NCI-H1436 (cell line): ENCODE measurements around the gene LEKR1.

ENCODE experiments used
- DNase-seq: peaks from one replicate; lab custom pipeline; 2025; lab: John Stamatoyannopoulos, UW

LEKR1 gene

DNA sequence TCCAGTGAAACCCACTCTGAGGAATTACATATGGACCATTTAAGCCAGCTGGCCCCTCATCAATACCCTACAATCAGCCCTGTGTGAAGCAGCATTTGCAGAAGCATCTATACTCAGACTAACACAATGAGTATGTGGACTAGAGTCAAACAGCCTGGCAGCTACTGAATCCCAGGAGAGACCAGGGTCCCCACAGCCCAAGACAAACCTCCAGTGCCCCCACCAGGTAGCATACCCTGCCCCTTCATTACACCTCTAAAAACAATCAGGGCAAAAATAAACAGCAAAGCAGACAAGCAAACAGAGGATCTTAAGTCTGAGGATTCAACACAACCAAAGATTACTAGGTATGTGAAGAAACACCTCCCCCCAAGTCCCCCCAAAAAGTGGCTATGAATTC, 157.4 kb downstream of the LEKR1 start:
- no peak for DNase-seq

DNA sequence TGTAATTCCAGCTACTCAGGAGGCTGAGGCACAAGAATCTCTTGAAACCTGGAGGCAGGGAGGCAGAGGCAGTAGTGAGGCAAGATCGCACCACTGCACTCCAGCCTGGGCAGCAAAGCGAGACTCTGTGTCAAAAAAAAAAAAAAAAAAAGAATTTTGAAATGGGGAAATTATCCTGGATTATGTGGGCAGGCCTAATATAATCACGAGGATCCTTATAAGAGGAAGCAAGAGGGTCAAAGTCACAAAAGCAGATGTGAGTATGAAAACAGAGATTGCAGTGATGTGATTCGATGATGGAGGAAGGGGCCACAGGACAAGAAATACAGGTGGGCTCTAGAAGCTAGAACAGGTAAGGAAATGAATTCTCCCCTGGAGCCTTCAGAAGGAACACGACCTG, 159.6 kb downstream of the LEKR1 start:
- no peak for DNase-seq

DNA sequence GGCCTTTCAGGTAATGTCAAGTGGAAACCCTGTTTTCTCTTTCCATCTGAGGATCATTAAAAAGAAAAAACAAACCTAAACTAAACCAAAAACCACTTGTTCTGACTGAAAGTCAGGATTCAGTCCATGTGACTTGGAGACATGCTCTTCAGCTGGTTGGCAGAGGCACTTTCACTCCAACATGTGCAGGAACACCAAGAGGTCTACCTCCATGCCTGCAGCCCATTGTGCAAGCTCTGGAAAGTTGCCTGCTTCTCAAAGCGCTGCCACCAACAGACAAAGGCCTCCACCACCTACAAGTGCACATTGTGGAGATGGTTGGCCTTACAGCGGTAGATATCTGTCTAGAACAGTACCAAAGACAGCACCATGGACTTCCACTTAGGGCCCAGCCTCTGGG, 161.8 kb downstream of the LEKR1 start:
- no peak for DNase-seq

DNA sequence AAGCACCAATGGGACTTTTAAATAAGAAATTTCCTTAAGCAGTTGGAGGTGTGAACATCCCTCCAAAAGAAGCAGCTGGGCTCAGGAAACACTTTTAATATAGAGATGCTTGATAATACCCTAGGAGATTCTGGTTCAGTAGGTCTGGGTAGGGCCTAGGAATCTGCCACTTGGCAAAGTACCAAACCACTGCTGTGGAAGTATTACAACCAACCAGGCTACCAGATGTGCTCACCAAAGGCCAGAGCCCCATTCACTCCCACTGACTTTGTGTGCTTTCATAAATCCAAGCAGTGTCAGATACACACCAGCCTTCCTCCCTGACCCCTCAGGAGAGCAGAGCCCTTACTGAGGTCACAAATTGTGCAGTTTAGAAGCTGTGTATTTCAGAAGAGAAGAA, 171.2 kb downstream of the LEKR1 start:
- no peak for DNase-seq

DNA sequence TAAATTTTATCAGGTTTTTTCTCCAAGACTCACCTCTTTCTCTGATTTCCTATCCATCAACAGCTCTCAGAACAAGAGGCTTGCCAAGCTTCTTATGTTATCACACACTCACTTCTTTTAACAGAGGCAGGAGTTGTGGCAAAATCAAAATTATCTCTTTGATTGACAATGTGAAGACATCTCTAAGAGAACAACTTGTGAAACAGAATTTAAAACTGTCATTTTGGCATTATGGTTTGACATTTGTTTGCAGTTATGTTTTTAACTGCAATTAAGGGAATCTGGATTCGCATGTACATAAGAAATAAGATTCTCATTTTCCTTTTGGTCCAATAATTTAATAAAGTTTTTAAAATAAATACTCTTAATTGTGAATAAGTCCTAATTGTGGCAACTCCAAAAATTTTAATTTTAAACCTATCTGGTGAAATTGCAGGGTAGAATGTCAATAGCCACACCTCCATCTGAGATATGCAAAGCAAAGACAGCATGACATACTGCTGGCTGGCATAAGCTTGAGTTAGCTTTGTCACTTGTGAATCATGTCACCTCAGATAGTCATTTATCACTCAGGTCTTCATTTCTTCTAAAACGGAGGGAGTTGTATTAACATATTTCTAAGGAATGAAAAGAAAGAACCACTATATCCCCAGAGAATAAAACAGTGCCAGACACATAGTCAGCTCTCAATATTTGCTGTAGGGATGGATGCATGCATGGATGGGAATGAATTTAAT, 175.2 kb downstream of the LEKR1 start:
- no peak for DNase-seq

DNA sequence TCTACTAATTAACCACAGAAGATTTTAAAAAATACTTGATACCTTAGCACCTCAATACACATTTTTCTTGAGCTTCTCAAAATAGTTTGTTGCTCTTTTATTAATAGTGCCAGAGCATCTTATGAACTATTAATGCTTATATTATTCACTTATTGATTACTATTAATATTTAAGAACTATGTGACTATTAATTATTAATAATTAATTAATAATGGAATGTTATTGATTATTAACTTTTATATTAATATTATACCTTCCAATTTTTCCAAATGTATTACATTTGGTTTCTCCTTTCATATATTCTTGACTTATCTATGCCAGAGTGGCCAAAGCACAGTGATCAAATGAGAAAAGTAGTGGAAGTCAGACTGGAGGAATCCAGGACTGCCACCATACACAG, 195.5 kb downstream of the LEKR1 start:
- no peak for DNase-seq

DNA sequence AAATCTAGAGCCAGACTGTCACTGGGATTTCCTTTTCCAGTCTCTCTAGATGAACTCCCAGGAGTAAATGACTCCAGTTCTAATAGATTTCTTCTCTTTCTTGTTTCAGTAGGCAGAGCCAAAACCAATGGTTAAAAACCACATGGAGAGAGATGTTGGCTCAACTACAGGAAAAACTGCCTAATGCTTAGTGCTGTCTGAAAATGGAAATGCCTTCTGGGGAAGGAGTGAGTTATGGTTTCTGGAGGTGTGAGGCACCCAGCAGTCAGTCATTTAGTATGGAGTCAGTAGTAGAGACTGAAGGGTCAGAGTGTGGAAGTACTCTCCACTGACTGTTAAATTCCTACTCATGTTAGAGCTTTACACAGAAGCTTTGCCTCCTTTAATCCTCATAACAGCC, 197.1 kb downstream of the LEKR1 start:
- no peak for DNase-seq

DNA sequence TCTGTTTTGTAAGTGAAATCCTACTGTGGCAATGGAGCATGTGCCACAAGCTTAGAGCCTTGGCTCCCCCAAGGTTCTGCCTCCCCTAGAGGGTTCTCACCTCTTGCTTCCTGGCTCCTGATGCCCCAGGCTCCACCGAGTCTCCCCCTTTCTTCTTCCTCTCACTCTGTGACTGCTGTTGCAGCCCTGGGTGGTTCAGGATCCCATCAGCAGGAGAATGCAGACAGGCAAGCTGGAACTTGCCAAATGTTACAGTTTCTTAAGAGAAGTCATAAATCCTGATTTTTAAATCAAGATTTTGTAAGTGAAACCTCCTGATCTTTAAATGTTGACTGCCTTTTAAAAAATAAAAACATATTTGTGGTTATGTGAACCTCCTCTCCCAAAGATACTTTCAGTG, 199.9 kb downstream of the LEKR1 start:
- DNase-seq, result no peak

DNA sequence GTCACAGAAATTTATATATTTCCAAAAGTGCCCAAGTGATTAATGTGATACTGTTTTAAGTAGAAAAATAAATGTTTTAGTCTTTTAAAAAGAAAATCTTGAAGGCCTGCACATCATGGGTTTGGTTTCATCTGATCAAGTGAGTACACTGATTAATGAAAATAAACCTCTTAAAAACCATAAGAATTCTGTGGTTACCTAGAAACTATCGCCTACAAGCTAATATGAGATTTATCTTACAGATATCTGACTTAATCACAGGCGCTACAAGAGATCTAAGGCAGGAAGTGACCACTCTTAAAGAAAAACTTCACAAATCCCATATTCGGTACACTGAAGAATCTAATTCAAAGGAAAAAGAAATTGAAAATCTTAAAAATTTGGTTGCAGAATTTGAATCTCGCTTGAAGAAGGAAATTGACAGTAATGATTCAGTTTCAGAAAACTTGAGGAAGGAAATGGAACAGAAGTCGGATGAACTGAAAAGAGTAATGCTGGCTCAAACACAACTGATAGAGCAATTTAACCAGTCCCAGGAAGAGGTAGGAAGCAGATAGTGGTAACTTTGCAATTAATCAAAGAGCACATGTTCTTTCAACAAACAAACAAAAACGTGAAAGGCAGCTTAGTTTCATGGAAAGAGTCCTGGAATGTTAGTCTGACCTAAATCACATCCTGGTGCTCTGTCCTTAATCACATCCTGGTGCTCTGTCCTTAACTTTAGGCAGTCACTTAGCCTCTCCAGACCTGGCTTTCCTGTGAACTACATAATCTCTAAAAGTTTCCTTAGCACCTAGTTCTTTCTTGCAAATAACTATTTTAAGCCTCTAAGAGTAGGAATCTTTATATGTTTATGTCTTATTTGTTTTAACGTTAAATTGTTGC, 201.9 kb downstream of the LEKR1 start:
- no peak for DNase-seq

DNA sequence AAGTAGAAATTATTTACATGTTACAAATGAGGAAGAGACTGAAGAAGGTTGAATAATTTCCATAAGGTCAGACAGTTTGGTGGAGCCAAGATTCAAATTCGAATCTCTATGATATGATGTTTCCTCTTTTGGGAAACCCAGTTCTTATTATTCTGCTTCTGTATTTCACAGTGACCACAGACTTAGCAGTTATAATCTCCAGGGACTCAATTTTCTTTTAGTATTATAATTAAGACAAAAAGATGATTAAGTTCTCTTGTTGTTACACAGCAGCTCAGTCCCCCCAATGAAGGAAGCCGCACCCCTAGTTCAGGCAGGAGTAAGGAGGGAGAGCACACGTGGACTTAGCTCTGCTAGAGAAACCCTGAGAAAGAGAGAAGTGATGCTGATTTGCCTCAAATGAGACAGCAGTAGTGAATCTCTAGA, 203.2 kb downstream of the LEKR1 start:
- no peak for DNase-seq

DNA sequence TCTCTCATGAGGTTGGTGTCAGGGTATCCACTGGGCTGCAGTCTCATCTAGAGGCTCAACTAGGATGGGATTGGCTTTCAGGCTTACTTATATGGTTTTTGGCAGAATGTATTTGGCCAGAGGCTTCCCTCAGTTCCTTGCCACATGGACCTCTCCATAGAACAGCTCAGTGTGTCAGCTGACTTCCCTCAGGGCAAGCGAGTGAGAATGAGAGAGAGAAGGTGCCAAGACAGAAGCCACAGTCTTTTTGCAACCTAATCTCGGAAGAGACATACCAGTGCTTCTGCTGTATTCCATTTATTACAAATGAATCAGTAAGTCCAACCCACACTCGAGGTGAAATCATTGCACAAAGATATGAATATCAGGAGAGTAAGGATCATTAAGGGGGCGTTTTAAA, 204.6 kb downstream of the LEKR1 start:
- no peak for DNase-seq

DNA sequence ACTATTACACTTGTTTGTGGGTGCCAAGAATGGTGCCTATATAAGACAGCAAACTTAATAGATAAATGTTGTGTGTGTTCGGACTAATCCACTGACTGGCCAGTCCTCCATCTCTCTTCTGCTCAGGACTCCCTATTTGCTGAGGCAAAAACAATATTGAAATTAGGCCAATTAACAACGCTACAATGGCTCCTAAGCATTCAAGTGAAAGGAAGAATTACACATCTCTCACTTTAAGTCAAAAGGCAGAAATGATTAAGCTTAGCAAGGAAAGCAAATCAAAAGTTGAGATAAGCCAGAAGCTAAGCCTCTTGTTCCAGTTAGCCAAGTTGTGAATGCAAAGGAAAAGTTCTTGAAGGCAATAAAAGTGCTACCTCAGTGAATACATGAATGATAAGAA, 206.8 kb downstream of the LEKR1 start:
- DNase-seq, result no peak

DNA sequence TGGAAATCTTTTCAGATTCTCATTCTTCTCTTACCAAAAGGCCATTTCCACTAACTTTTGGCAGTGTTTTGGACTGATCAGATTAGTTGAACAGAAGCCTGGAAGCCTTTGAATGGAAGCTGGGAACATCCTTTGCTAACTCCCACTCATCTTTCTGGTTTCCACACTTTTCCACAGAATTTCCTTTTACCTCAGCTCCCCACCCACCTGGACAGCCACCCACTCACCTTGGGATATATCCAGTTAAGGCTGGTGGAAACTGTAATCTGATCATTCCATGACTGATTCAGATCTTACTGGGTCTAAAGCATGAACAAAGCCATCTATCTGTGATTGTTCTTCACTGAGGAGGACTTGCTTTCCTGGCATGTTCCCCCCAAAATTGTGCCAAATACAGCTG, 214.3 kb downstream of the LEKR1 start:
- DNase-seq, result no peak

DNA sequence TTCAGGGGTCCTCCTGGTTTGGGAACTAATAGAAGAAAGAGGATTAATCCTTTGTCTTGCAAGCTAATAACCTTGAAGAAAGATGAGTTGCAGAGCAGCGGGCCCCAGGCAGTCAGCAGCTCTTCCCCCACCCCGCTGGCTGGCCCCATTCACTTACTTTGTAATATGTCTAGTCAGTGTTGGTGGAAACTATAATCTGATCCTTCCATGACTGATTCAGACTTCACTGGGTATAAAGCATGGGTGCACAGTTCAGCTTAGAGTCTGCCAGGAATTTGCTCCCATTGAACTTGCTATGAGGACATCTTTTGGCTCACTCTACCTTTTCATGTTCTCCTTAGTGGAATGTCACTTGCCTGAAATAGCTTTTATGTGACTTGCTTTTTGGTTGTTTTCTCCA, 216.1 kb downstream of the LEKR1 start:
- DNase-seq, result no peak

DNA sequence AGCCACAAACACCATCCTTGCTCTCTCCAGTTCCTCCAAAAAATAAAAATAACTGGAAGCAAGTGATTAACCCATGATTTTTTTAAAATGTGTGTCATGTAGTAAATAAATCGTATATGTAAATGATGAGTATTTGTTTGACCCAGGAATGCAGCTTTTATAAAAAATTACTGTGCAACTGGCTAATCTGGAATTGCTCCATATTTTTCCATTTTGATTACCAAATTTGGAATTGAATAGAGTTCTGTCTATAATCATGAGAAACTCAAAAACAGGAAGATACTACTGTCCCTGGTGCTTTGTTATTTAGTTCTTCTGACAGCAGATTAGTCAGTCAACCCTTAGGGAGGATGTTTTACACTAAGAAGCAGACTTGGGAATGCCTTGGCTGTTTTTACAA, 217.6 kb downstream of the LEKR1 start:
- DNase-seq, result no peak

DNA sequence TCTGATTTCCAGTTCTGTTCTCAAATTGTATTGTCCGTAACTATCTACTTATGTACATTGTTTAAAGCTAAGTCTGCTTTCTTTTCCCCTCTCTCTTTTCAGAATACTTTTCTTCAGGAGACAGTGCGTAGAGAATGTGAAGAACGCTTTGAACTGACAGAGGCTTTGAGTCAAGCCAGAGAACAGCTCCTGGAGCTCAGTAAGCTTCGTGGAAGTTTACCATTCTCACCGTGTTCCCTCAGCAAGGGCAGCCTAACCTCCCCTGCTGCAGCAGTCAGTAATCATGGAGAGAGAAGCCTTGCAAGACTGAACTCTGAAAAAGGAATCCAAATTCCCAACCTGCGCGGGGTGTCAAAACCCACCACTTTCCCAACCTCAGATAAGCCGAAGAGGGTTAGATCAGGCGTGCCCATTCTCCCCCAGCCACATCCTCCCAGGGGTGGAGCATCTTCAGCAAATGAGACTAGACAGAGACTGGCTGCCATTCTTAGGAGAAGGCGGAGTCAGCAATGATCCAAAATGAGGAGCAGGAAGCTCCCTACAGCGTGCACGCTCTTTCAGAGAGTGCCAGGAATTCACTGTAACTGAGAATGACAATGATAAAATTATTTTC, 219.2 kb downstream of the LEKR1 start:
- DNase-seq, result no peak

DNA sequence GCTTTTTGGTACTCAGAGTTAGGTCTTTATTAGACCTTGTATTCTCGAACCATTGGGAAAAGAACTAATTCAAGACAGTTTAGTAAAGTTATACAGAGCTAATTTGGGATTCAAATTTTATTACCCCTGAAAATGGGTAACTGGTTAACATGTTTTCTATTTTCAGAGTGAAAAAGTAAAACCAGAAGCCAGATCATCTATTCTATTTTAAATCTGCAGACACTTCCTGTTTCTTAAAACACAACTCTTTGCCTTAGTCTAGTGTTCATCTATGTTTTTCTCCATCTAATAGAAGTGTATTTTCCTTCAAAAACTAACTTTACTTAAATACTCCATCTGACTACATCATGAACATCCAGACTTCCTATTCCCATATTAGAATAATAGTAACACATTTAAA, 220.4 kb downstream of the LEKR1 start:
- no peak for DNase-seq

DNA sequence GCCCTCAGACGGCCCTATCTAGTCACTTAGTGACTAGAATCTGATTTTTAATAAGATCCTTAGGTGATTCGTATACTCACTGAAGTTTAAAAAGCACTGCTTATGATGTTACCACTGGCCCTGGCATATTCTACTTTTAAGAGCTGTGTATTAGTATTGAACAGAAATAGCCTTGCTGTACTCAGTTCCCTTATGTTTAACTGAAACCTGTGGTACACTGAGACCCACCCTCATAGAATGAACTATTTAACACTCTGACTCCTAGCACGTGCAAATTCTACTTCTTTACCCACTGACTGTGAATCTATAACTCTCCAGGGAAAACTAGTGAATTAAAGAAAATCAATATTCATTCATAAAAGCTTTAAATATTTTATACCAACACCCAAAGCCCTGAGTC, 224.9 kb downstream of the LEKR1 start:
- no peak for DNase-seq

DNA sequence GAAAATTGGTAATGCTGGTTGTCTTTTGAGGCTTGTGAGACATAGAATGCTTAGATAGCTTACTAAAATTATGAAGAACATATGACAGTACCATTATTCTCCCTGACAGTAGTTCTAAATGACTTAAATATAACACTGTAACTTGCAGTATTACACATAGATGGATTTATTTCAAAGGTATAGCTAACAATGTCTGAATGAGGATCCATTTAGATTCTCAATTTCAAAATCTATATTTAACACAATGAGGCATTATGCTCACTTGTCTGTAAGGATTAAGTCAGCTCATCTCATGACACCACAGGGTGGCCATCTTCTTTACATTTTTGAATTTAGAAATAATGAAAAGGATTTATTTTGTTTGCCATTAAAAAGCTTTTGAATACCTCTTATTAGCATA, 225.4 kb downstream of the LEKR1 start:
- no peak for DNase-seq

DNA sequence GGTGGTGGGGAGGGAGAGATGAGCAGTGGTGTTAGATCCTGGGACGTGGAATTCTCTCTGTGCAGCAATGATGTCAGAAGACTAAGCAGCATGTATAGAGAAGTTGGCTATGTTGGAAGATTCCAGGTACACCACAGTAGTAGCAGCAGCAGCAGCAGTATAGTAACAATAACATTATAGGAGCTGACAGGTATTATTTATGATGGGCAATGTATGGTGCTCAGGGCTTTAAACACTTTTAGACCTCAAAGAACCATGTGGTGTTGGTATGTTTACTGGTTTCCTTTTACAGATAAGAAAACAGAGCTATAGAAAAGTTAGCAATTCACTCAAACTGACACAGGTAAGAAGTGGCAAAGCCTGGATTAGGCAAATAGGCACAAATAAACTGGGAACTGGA, 229.9 kb downstream of the LEKR1 start:
- no peak for DNase-seq

DNA sequence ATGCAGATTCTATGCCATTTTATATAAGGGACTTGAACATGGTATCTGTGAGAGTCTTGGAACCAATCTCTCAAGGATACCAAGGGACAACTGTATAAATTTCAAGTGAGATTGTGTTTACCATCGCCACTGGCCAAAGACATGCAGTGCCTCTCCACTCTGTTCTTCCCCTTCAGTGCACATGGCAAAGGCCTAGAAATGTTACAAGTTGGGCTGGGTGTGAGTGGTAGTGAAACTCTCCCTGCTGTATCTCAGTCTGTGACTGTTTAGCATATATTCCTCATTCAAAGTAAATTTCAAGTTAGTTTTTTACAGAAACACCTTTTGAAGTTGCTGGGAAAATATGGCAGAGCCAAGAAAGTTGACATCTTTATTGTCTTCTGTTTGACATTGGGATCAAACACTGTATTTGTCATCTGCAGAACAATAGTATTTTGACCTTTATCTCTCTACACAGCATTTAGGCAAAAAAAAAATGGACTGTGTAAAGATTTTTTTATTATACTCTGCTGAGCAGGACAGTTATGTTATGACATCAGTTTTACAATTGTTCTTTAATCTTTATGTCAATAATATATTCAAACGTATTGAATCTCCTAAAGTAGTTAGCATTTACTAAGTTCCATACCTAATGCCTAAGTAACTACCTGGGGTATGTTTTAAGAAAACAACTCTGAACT, 232.4 kb downstream of the LEKR1 start:
- DNase-seq, result no peak

DNA sequence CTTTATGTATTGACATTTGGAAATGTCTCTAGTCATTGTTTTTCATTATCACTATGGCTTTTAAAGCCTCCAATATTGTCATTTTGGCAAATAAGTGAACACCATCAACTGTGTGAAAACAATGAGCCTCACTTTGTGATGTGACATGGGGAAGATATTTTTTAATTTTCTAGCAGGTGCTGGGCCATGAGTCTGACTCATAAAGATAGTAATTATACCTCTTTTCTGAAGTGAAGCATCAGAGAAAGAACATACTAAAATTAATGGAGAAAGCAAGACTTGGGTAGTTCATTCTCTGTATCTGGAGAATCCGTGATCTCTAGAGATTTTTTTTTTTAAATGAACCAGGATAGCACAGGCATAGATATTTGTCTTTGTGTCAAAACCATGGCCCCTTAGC, 233.0 kb downstream of the LEKR1 start:
- no peak for DNase-seq

DNA sequence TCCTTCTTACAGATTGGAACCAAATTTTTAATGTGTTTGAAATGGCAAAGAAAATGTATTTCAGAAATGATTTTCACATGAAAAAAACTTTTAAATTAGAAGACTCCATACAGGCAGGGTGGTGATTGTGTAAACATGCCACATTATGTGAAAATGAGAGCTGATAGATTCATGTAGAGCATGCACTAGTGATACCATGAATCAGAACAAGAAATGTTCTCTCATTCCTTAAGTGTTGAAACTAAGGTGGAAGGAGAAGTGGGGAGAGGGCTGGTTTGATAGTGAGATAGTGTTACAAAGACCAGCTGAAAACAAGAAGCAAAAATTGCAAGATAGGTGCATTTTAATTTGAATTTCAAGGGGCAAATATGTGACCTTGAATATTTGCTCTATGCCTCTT, 233.5 kb downstream of the LEKR1 start:
- DNase-seq, result no peak
